ENCODE measurements around the gene LAMC3. TPM values are rescaled to one million over a fixed set of nuclear protein-coding genes. Genes with fewer than 3 reads are reported as not detected.

Gene LAMC3
- total RNA-seq, 3 donors from 2014 or later = 2.1 to 8.5 (median 7.8) TPM

DNA sequence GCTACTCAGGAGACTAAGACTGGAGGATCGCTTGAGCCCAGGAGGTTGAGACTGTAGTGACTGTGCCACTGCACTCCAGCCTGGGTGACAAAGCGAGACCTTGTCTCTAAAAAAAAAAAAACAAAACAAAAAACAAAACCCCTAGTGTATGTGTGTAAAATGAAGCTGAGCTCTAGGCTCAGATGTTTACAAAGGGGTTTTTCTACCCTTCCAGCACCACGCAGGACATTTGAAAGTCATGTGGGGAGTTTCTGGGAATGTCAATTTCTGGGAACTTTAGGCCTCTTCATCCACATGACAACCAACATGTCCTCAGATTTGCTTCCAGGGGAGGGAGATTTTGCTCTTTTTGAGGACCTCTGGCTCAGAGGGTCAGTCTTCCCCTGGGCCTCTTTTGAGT lies 44.9 kb downstream of the LAMC3 start:
- Histone ChIP-seq H3K9me3 (no peaks in the 10 kb centered on the region), H3K4me3 (no peak overlapping the region), H3K36me3 (no peaks in the 10 kb centered on the region), H3K27me3 (peaks cover 0 to 5% of the 10 kb centered on the region in 2 donors), H3K4me1 (no peaks in the 10 kb centered on the region), H3K27ac (no peak overlapping the region)
- intact Hi-C loops (cut with DNase I; ENCODE audit: low total_unique reads) = no loop called here
- TF ChIP-seq POLR2AphosphoS5 (IDR thresholded peaks at IDR 0.05) (no peak), CTCF (IDR thresholded peaks at IDR 0.05) (no peak), POLR2A (IDR thresholded peaks at IDR 0.05) (no peak)
- no peak for DNase-seq (ENCODE audit: low spot score in 2 of 2)

GRCh38 chr9:131056781-131057506 lies 48.0 kb downstream of the LAMC3 start:
- TF ChIP-seq CTCF (IDR thresholded peaks at IDR 0.05) = no peak
- DNase-seq (ENCODE audit: low spot score in 2 of 2) = no peak
- no peaks in the 10 kb centered on the region for H3K9me3 ChIP-seq
- no peaks in the 10 kb centered on the region for H3K4me1 ChIP-seq
- no peaks in the 10 kb centered on the region for H3K27me3 ChIP-seq
- no peak overlapping the region for H3K4me3 ChIP-seq
- no peak overlapping the region for H3K27ac ChIP-seq
- intact Hi-C loops (cut with DNase I; ENCODE audit: low total_unique reads) = no loop called here
- no peaks in the 10 kb centered on the region for H3K36me3 ChIP-seq

DNA sequence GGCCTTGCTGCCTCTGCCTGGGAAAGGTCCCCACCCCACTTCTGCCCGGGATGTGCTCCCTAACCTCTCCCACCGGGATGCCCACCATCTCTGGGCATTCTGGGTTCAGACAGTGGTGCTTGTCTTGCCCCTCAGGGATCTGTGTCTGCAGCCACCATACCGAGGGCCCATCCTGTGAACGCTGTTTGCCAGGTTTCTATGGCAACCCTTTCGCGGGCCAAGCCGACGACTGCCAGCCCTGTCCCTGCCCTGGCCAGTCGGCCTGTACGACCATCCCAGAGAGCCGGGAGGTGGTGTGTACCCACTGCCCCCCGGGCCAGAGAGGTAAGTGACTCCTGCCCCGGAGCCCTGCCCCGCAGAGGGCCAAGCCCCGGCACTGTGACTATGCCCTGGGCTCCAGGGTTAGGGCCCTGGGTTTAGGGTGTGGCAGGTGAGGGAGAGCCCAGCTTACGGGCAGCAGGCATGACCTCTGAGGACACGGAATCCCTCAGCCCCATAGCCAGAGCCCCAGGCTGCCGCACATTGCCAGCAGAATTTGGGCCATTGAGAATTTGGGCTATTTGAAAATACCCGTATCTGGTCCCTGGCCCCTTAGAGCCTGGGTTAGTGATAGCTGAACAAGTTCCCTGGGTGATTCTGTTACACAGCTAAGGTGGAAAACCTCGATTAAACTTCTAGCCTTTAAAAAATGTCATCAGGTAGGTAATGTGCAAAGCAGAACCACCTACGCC lies 52.1 kb downstream of the LAMC3 start:
- Histone ChIP-seq H3K9me3 (no peaks in the 10 kb centered on the region), H3K4me1 (no peaks in the 10 kb centered on the region), H3K27ac (no peak overlapping the region), H3K27me3 (no peaks in the 10 kb centered on the region), H3K36me3 (no peaks in the 10 kb centered on the region), H3K4me3 (no peak overlapping the region)
- no peak for TF ChIP-seq POLR2A (IDR thresholded peaks at IDR 0.05)
- TF ChIP-seq POLR2AphosphoS5 (IDR thresholded peaks at IDR 0.05) = no peak
- TF ChIP-seq CTCF (IDR thresholded peaks at IDR 0.05) = no peak
- DNase-seq (ENCODE audit: low spot score in 2 of 2) = no peak
- intact Hi-C loops (cut with DNase I; ENCODE audit: low total_unique reads) = no loop called here

- TF ChIP-seq CTCF (IDR thresholded peaks at IDR 0.05) (no peak), POLR2AphosphoS5 (IDR thresholded peaks at IDR 0.05) (no peak), POLR2A (IDR thresholded peaks at IDR 0.05) (no peak)
- no peak overlapping the region for H3K27ac ChIP-seq
- no peak overlapping the region for H3K4me3 ChIP-seq
- H3K4me1 ChIP-seq = no peaks in the 10 kb centered on the region
- H3K27me3 ChIP-seq = no peaks in the 10 kb centered on the region
- intact Hi-C loops (cut with DNase I; ENCODE audit: low total_unique reads) = no loop called here
- no peak for DNase-seq (ENCODE audit: low spot score in 2 of 2)
- H3K36me3 ChIP-seq = no peaks in the 10 kb centered on the region
- H3K9me3 ChIP-seq = no peaks in the 10 kb centered on the region
Measured at GRCh38 chr9:131062969-131063368, 54.0 kb downstream of the LAMC3 start.

DNA sequence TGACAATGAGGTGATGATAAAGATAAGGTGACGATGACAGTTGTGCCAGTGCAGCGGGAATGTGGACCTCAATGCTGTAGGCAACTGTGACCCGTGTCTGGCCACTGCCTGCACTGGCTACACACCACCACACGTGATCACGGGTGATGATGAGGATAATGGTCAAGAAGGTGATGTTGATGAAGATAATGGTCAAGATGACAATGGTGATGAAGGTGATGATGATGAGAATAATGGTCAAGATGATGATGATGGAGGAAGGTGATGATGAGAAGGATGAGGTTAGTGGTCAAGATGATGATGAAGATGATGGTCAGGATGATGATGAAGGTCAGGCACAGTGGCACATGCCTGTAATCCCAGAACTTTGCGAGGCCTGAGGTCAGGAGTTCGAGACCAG lies 56.6 kb downstream of the LAMC3 start:
- no peaks in the 10 kb centered on the region for H3K36me3 ChIP-seq
- no peak overlapping the region for H3K4me3 ChIP-seq
- no peaks in the 10 kb centered on the region for H3K27me3 ChIP-seq
- intact Hi-C loops (cut with DNase I; ENCODE audit: low total_unique reads) = loop anchor here (5.0 kb wide), 1 partner anchor 1993 kb away; no protein-coding TSS in a partner anchor
- no peaks in the 10 kb centered on the region for H3K9me3 ChIP-seq
- H3K4me1 ChIP-seq = no peaks in the 10 kb centered on the region
- TF ChIP-seq POLR2AphosphoS5 (IDR thresholded peaks at IDR 0.05) = no peak
- no peak for TF ChIP-seq POLR2A (IDR thresholded peaks at IDR 0.05)
- no peak for TF ChIP-seq CTCF (IDR thresholded peaks at IDR 0.05)
- H3K27ac ChIP-seq = no peak overlapping the region
- DNase-seq (ENCODE audit: low spot score in 2 of 2) = no peak

All from breast epithelium (tissue), 4 donors.